Stimulated activated CD8-positive, alpha-beta memory T cell treated with anti-CD3 and anti-CD28 coated beads, Interleukin-4, amount 100 ng/mL, for 24 hours (primary cell): ENCODE measurements around the gene FHDC1.

ENCODE experiments used
- DNase-seq: peaks from one replicate; pipeline ENCODE4 v3.0.0-alpha.2; 2020; ENCODE audit warnings: low read depth

FHDC1 gene

GRCh38 chr4:152957437-152958171 lies 21.5 kb downstream of the FHDC1 start:
- DNase-seq = no peak

GRCh38 chr4:152959080-152959479 lies 23.0 kb downstream of the FHDC1 start:
- no peak for DNase-seq

- no peak for DNase-seq
These were observed 24.0 kb downstream of the FHDC1 start for GRCh38 chr4:152960082-152960481.

- DNase-seq = no peak
These were observed 25.1 kb downstream of the FHDC1 start for GRCh38 chr4:152961014-152961772.

- no peak for DNase-seq
These were observed 25.6 kb downstream of the FHDC1 start for GRCh38 chr4:152961773-152962115.

- no peak for DNase-seq
These were observed 26.0 kb downstream of the FHDC1 start for GRCh38 chr4:152962150-152962549.

- no peak for DNase-seq
These were observed 28.2 kb downstream of the FHDC1 start for GRCh38 chr4:152964335-152964734.

- no peak for DNase-seq
These were observed 29.5 kb downstream of the FHDC1 start for GRCh38 chr4:152965611-152966010.

GRCh38 chr4:152967907-152968306 lies 31.8 kb downstream of the FHDC1 start:
- DNase-seq = no peak

- no peak for DNase-seq
These were observed 32.8 kb downstream of the FHDC1 start for GRCh38 chr4:152968806-152969394.

GRCh38 chr4:152970102-152970820 lies 34.1 kb downstream of the FHDC1 start:
- DNase-seq = no peak

GRCh38 chr4:152971053-152971452 lies 34.9 kb downstream of the FHDC1 start:
- DNase-seq = no peak

- no peak for DNase-seq
These were observed 36.9 kb downstream of the FHDC1 start for GRCh38 chr4:152972821-152973628.

- DNase-seq = no peak
These were observed 37.7 kb downstream of the FHDC1 start for GRCh38 chr4:152973629-152974467.

- no peak for DNase-seq
These were observed 38.6 kb downstream of the FHDC1 start for GRCh38 chr4:152974468-152975379.

- DNase-seq = no peak
These were observed 39.5 kb downstream of the FHDC1 start for GRCh38 chr4:152975380-152976211.

GRCh38 chr4:152976212-152976761 lies 40.2 kb downstream of the FHDC1 start:
- no peak for DNase-seq

GRCh38 chr4:152979731-152980330 lies 43.7 kb downstream of the FHDC1 start:
- no peak for DNase-seq
